Measurements from ENCODE around the gene TMEM86B.
"Not testable (repeated sequence)": the region's sequence is repeated elsewhere in the genome, so short reads cannot be mapped to it uniquely, and the experiment has no call there.

Gene TMEM86B

GRCh38 chr19:55216461-55217198 lies 11.9 kb downstream of the TMEM86B start:
- DNase-seq = peak; percentile 15 to 29

GRCh38 chr19:55213547-55213946 lies 15.0 kb downstream of the TMEM86B start:
- no peak for DNase-seq

DNA sequence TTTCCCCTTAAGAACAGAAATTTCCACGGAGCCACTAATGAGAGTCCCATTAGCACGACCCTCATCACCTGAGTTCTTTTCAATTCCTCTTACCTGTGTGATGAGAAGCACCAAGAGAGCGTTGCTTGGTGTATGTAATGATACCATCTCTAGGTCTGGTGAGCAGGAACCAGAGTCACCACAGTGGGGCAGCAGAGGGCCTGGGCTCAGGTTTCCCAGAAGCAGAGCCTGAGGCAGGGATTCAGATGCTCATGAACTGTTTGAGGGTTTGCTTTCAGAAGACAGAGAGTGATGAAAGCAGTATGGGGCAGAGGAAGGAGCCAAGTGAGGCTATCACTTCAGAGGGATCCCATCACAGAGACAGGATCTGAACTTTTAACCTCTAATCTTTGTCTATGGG lies 16.1 kb downstream of the TMEM86B start:
- DNase-seq = peak in 1 of 2 donors; percentile 24

- no peak for DNase-seq
These were observed 18.7 kb downstream of the TMEM86B start for GRCh38 chr19:55209693-55210472.

- no peak for DNase-seq
These were observed 19.5 kb downstream of the TMEM86B start, which contains the start of gene PTPRH for GRCh38 chr19:55208880-55209692. Gene PTPRH, minus strand, starts transcription at chr19:55209501. Its CDS starts 68 bp downstream, at chr19:55209433.

DNA sequence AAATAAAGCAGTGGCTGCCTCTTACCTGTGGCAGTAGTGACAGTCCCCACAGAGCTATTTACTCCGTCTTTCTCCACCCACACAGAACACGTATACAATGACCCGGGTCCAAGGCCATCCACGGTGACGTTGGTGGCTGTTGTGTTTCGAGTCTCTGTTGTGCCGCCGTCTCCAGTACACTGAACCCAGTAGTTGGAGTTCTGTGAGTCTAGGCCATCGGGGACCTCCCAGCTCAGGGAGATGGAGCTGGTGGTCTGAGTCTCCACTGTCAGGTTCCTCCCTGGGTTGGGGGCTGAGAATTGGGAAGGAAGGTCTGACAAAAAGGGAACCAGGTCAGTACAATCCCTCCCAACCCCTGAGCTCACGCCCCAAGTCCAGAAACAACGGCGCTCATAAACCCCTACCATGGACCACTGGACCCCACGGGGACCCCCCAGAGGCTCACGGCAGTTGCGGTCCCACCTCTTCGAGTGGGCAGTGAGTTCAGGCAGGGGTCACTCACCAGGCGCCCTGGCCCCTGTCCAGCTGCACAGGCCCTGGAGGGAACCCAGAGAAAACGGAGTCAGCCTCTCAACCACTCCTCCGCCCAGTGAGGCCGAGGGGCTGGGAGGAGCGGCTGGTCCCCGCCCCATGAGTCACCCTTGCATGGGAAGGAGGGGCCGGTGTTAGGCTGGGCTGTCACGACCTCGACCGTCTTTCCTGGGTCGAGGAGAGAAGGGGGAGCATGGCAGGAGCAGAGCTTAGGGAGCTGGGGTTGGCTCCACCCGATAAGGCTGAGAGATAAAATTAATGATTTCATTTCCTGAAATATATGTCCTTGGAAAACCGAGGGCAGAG lies 21.7 kb downstream of the TMEM86B start:
- peak; percentile 16 to 26 for DNase-seq

GRCh38 chr19:55202199-55202598 lies 26.4 kb downstream of the TMEM86B start:
- DNase-seq = not testable (repeated sequence)

GRCh38 chr19:55199620-55200204 lies 28.9 kb downstream of the TMEM86B start:
- DNase-seq = no peak

DNA sequence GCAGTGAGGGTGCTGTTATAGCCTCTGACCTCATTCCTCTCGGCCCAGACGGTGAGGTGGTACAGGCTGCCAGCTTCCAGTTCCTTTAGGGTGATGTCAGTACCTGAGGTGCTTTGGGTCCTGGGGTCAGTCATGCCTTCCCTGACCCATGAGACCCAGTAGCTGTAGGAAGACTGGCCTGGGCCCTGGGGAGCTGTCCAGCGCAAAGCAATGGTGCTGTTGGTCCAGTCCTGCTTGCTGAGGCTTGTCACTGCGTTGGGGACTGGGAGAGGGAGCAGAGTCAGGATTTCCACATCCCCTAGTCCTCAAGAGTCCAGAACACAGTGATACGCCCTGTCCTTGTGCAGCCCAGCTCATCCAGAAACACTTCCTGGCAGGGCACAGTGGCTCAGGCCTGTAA lies 29.9 kb downstream of the TMEM86B start:
- DNase-seq = no peak

- no peak for DNase-seq
These were observed 31.0 kb downstream of the TMEM86B start for GRCh38 chr19:55197528-55197927.

GRCh38 chr19:55196803-55197202 lies 31.8 kb downstream of the TMEM86B start:
- no peak for DNase-seq

- no peak for DNase-seq
These were observed 35.1 kb downstream of the TMEM86B start for GRCh38 chr19:55193481-55193880.

DNA sequence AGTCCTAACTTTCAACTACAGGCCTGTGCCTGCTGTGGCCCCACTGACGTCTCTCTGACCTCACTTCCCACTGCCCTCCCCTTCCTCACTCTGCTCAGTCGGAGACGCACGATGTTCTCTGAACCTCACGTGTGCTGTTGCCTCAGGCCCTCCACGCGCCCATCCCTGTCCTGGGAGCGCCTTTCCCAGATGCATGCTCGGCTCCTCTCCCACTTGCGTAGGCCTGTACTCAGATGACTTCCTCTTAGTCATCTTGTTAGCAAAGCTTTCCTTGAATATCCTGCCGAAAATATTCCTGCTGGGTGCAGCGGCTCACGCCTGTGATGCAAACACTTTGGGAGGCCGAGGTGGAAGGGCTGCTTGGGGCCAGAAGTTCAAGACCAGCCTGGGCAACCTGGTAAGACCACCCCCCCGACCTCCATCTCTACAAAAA lies 39.1 kb downstream of the TMEM86B start:
- no peak for DNase-seq

DNA sequence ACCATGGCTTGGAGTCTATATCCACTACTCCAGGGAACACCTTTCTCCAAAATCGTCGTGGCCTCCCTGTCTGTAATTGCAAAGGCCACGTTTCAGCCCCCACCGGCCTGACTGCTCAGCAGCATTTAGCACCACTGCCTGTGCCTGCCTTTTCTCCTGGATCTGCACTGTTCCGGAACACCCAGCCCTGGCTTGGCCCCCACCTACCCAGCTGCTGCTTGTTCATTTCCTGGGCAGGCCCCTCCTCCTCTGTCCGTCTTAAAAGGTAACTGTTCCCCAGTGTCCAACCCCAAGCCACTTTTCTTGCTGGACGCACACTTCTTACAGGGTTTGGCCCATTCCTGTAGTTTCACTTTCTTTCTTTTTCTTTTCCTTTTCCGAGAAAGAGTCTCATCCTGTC lies 39.9 kb downstream of the TMEM86B start:
- DNase-seq = no peak

DNA sequence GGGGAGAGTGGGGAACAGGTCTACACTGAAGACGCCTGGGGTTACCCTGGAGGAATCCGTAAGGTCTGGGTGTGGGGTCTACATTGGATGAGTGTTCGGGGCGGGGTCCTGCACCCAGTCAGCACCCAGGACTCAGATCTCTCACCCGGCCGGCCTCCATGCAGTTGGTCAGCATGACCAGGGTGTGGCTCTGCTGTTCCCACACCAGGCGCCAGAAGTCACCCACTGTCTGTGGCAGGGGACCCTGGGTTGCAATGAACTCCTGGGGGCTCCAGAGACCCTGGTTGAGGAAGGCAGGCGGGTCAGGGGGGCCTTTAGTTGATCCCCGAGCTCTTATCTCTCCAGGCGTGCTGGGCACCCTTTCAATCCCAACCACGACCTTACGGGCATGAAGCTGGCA lies 42.5 kb downstream of the TMEM86B start:
- no peak for DNase-seq

GRCh38 chr19:55181740-55182139 lies 46.8 kb downstream of the TMEM86B start:
- no peak for DNase-seq

GRCh38 chr19:55179606-55180484 lies 48.7 kb downstream of the TMEM86B start, which contains the start of gene SYT5:
Gene SYT5, minus strand, starts transcription at chr19:55180289. Its CDS starts 1,248 bp downstream, at chr19:55179041.
- peak; percentile 40 to 60 for DNase-seq

GRCh38 chr19:55178781-55179599 lies 49.6 kb downstream of the TMEM86B start:
- DNase-seq = peak; percentile 83 to 87
